NCI-H146 treated with DMSO at 0.1 percent for 48 hours (cell line): ENCODE measurements around the gene CGNL1.

Experiments used
- DNase-seq: peaks from one replicate; lab custom pipeline; 2025; ENCODE audit not compliant: unreplicated experiment; lab: John Stamatoyannopoulos, UW

Gene CGNL1

GRCh38 chr15:57375827-57376695 lies at the start of gene CGNL1:
CGNL1 (plus strand) TSS chr15:57376505; CDS start chr15:57438000, 61,495 bp downstream.
- DNase-seq: peak; percentile 13

GRCh38 chr15:57327985-57328471 lies 48.3 kb upstream of the CGNL1 start:
- no peak for DNase-seq

- no peak for DNase-seq
Observed at GRCh38 chr15:57328479-57328878, 47.8 kb upstream of the CGNL1 start.

GRCh38 chr15:57328897-57329296 lies 47.4 kb upstream of the CGNL1 start:
- no peak for DNase-seq

- no peak for DNase-seq
Observed at GRCh38 chr15:57329582-57330367, 46.5 kb upstream of the CGNL1 start.

- DNase-seq: no peak
Observed at GRCh38 chr15:57330619-57331340, 45.5 kb upstream of the CGNL1 start.

GRCh38 chr15:57332326-57332725 lies 44.0 kb upstream of the CGNL1 start:
- no peak for DNase-seq

GRCh38 chr15:57333487-57333886 lies 42.8 kb upstream of the CGNL1 start:
- no peak for DNase-seq

GRCh38 chr15:57334257-57334656 lies 42.0 kb upstream of the CGNL1 start:
- DNase-seq: no peak

GRCh38 chr15:57335293-57335715 lies 41.0 kb upstream of the CGNL1 start:
- no peak for DNase-seq

- no peak for DNase-seq
Observed at GRCh38 chr15:57335719-57336118, 40.6 kb upstream of the CGNL1 start.

- DNase-seq: peak; percentile 4
Observed at GRCh38 chr15:57337868-57338411, 38.4 kb upstream of the CGNL1 start.

- DNase-seq: no peak
Observed at GRCh38 chr15:57339321-57339720, 37.0 kb upstream of the CGNL1 start.

- peak; percentile 61 for DNase-seq
Observed at GRCh38 chr15:57340682-57341259, 35.5 kb upstream of the CGNL1 start.

GRCh38 chr15:57343048-57343447 lies 33.3 kb upstream of the CGNL1 start:
- DNase-seq: no peak

GRCh38 chr15:57343498-57343897 lies 32.8 kb upstream of the CGNL1 start:
- no peak for DNase-seq

GRCh38 chr15:57344282-57344681 lies 32.0 kb upstream of the CGNL1 start:
- DNase-seq: no peak

- no peak for DNase-seq
Observed at GRCh38 chr15:57345584-57345983, 30.7 kb upstream of the CGNL1 start.

GRCh38 chr15:57348081-57348480 lies 28.2 kb upstream of the CGNL1 start:
- no peak for DNase-seq

- DNase-seq: no peak
Observed at GRCh38 chr15:57352535-57353316, 23.6 kb upstream of the CGNL1 start.
